Right kidney (tissue), 9 donors: ENCODE results near the gene OR6N1.

Experiments
- DNase-seq: peaks from one replicate; pipeline ENCODE4 v3.0.0-alpha.2; 2016
- long read RNA-seq, 8 donors: transcript quantifications; one replicate each; lab custom pipeline, GENCODE V29; 2026

OR6N1 gene
- long read RNA-seq, donor 1, result 0 reads
- long read RNA-seq, donor 2, result 0 reads
- long read RNA-seq, donor 3, result 0 reads
- long read RNA-seq, donor 4, result 0 reads
- long read RNA-seq, donor 5, result 0 reads
- long read RNA-seq, donor 6, result 0 reads
- long read RNA-seq, donor 7, result 0 reads
- long read RNA-seq, donor 8, result 0 reads

- DNase-seq, result no peak
Measured at GRCh38 chr1:158771950-158772866, at the start of gene OR6N1. Gene OR6N1 (minus strand): TSS chr1:158772195. CDS start chr1:158766682, 5,513 bp downstream.

DNA sequence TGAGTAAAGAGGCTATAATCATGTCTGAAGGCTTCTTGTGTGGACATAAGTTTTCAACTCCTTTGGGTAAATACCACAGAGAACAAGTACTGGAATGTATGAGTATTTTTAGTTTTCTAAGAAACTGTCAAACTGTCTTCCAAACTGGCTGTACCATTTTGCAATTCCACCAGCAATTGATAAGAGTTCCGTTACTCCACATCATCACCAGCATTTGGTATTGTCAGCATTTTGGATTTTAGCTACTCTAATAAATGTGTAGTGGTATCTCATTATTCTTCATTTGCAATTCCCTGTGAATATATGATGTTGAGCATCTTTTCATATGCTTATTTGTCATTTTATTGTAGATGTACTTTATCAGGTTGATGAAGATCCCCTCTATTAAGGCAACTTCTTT is 49.7 kb upstream of the OR6N1 start:
- DNase-seq, result no peak

GRCh38 chr1:158819461-158820443 is 47.8 kb upstream of the OR6N1 start:
- no peak for DNase-seq

- DNase-seq, result no peak
Measured at GRCh38 chr1:158818975-158819431, 47.0 kb upstream of the OR6N1 start.

- no peak for DNase-seq
Measured at GRCh38 chr1:158818560-158818959, 46.6 kb upstream of the OR6N1 start.

GRCh38 chr1:158814970-158815369 is 43.0 kb upstream of the OR6N1 start:
- DNase-seq, result no peak

GRCh38 chr1:158813164-158813563 is 41.2 kb upstream of the OR6N1 start:
- DNase-seq, result no peak

GRCh38 chr1:158812336-158812735 is 40.3 kb upstream of the OR6N1 start:
- DNase-seq, result no peak

DNA sequence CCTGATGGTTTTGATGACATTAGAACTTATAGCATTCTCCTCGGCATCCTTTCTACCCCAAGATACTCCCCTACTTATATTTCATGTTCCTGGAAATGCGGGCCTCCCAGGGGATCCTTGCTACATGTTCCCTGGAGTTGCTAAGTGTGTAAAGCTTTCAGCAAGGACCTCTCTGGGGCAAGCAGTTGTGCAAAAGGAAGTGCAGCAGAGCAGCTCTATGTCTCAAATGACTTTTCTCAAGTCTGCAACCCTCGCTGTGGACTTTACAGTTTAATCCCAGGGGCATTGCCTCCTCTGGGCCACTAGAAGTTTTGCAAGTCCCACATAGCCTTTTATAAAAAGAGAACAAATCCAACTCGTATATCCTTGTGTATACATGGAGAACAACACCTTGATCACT is 38.3 kb upstream of the OR6N1 start:
- DNase-seq, result no peak

DNA sequence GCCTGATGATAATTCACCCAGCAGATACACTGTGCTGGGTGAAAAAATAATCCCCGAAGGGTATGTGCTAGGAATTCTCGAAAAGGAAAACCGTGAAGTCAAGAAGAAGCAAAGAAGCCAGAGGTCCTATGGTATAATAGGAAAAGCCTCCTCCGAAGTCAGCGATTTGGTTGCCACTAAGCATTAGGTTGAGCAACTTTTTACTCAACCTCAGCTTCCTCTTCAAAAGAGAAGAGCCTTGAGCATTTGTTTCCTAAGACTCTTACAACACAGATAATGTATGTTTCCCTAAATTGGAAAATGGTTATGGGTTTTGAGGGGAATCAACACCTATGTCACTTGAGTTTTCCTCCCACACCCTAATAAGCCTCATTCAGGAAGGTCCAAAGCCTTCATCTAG is 37.9 kb upstream of the OR6N1 start:
- DNase-seq, result no peak

- DNase-seq, result no peak
Measured at GRCh38 chr1:158809256-158809655, 37.3 kb upstream of the OR6N1 start.

DNA sequence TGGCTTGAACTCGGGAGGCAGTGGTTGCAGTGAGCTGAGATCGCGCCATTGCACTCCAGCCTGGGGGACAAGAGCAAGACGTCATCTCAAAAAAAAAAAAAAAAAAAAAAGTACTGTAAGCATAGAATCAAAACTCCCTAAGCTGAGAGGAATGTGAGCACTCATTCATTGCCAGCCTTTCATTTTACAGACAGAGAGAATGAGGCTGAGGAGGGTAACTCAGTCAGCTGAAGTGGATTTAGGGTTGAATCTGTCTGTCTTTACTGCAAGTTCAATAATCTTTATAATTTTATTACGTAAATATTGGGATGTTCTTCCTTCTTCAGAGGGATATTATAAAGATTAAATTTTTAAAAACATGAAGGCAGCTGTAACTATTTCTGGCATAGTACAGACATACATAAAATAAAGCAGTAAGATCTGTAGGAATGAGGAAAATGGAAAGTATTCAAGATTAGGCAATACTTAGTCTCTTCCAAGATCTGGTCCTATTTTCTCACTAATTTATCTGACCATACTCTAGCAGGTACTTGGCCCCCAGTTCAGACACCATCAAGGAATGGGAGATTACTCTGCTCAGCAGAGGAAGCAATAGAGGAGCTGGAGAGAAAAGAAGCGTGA is 35.0 kb upstream of the OR6N1 start:
- DNase-seq, result no peak

DNA sequence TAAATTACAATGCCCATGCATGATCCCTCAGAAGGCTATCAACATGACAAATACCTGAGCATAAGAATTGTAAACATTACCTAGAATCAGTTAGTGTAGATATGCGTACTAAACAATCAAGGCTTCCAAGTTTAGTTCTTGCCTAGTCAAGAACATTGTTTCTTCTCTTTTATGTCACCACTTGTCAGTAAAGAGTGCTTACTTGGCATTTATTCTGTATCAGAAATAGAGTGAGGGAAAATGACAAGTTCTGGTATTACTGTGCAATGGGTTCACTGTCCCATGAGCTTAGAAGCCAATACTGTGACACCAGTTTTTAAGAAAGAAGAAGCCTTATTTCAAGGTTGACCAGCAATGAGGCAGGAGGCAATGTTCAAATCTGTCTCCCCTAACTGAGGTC is 31.7 kb upstream of the OR6N1 start:
- no peak for DNase-seq

- no peak for DNase-seq
Measured at GRCh38 chr1:158801396-158801795, 29.4 kb upstream of the OR6N1 start.

DNA sequence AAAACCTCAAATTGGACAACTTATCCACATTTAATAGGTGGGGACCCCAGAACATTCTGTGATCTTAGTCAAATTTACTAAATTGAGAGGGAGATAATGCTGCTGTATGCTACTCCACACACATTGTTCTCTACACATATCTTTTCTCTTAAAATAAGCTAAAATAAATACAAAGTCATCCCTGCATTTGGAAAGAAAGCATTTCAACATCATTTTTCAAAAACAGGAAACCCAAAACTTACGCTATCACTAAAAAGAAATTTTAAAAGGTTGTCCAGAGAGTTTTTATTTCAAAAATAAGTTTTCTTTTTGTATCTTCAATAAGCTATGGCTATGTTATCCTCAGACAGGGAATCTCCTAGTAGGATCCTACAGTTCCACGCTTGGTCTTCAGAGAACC is 28.5 kb upstream of the OR6N1 start:
- DNase-seq, result no peak

GRCh38 chr1:158799689-158800088 is 27.7 kb upstream of the OR6N1 start:
- no peak for DNase-seq

- no peak for DNase-seq
Measured at GRCh38 chr1:158798531-158798930, 26.5 kb upstream of the OR6N1 start.

DNA sequence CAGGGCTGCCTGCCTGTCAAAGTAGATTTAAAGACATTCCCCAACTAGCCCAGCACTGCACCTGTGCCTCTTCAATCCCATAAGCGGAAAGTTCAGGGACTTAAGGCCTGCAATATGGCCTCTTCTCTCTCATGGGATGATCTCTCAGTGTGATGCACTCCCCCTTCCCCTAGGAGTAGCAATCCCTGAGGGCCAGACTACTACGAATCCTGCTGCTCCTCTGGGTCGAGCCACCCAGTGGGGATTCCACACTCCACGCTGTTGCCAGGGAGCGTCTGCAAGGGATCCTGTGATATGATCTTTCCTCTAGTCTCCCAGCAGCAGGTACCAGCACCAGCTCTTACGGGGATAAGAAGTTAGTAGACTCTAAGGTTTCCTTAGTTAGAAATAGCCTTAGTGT is 22.3 kb upstream of the OR6N1 start:
- no peak for DNase-seq

DNA sequence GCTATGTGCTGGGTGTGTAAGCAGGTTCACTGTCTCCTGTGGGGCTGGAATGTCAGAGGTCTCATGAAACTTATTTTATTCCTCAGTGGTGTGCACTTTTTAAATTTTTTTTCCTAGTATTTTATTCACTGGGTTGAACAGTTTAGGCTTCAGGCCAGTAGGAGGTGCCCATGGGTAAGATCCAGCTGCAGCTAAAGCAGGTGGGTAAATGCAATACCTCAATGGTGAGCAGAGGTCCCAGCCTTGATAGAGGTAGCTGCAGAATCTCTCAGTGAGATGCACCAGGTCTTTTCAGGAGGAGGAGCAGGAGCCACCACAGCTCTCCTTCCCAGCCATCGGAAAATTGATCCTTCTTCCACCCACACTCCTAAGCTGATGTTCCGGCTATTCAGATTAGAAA is 21.6 kb upstream of the OR6N1 start:
- no peak for DNase-seq

DNA sequence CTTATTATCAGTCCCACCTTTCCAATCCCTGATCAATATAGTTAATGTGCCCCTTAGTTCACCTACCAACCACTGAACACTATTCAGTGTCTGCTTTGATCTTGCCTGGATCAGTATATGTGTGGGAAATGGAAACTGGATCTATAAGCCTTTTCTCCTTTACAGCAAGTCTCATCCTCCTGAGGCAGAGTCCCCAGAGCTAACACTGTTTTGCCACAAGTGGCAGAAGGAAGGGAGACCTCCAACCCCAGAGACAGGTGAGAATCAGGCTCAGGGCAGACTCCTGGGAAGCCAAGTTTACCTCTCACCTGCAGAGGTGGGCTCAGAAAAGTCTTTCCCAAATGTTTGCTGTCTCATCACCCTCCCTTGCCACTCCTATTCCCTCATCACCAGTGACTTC is 9.1 kb upstream of the OR6N1 start, which contains the start of gene OR6N2:
TSS of gene OR6N2 (minus strand) at position 101 of the 400 bp plus-strand sequence. CDS start 3,569 bp downstream, outside the sequence.
- DNase-seq, result no peak

GRCh38 chr1:158754420-158754819 is 17.6 kb downstream of the OR6N1 start, which contains the start of gene OR6K6:
Gene OR6K6 (plus strand): TSS chr1:158754720. CDS start chr1:158754888, 168 bp downstream.
- DNase-seq, result no peak

DNA sequence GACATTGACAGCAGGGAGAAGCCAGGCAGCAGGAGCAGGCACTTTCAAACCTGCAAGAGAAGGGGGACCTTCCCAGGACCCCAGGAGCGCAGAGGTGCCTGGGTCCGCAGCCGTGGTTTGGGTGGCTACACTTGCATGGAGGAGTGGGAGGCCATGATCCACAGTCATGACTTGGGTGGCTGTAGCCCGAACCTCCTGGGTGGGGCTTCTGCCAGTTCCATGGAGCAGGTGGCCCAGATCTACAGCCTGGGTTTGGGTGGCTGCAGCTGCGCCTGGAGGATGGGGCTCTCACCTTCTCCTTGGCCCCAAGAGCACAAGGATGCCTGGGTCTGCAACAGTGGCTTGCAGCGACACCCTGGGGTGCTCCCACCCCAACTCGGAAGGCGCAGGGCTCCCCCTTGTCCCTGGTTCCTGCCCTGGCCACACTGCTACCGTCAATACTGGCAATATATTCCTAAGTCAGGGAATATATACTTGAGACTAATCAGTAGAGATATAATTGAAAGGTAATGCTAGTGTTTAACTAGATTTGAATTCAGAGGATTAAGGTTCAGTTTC is 19.8 kb downstream of the OR6N1 start:
- no peak for DNase-seq
